Suppressor macrophage treated with lipopolysaccharide for 4 hours (primary cell): Measurements from ENCODE around the gene INTS6L.

Experiments used
- DNase-seq: peaks from one replicate; pipeline ENCODE4 v3.0.0-alpha.2; 2020

Gene INTS6L

GRCh38 chrX:135520553-135521404 is at the start of gene INTS6L:
INTS6L (plus strand) TSS chrX:135520660; CDS start chrX:135520993, 333 bp downstream.
- DNase-seq: peak; percentile 82

GRCh38 chrX:135476378-135476777 is 44.1 kb upstream of the INTS6L start:
- no peak for DNase-seq

GRCh38 chrX:135477576-135477975 is 42.9 kb upstream of the INTS6L start:
- peak; percentile 27 for DNase-seq

- DNase-seq: no peak
Observed at GRCh38 chrX:135480076-135480475, 40.4 kb upstream of the INTS6L start.

GRCh38 chrX:135481696-135482179 is 38.7 kb upstream of the INTS6L start:
- no peak for DNase-seq

GRCh38 chrX:135484641-135485289 is 35.7 kb upstream of the INTS6L start:
- peak; percentile 33 for DNase-seq

- DNase-seq: no peak
Observed at GRCh38 chrX:135489542-135489941, 30.9 kb upstream of the INTS6L start.

GRCh38 chrX:135490979-135491514 is 29.4 kb upstream of the INTS6L start:
- DNase-seq: no peak

- DNase-seq: no peak
Observed at GRCh38 chrX:135494453-135494852, 26.0 kb upstream of the INTS6L start.

- DNase-seq: no peak
Observed at GRCh38 chrX:135497736-135498135, 22.7 kb upstream of the INTS6L start.

- no peak for DNase-seq
Observed at GRCh38 chrX:135498236-135498635, 22.2 kb upstream of the INTS6L start.

GRCh38 chrX:135505351-135505750 is 15.1 kb upstream of the INTS6L start:
- DNase-seq: no peak

- DNase-seq: no peak
Observed at GRCh38 chrX:135509885-135510284, 10.6 kb upstream of the INTS6L start.

GRCh38 chrX:135512508-135513129 is 7.8 kb upstream of the INTS6L start:
- no peak for DNase-seq

GRCh38 chrX:135513130-135513515 is 7.3 kb upstream of the INTS6L start:
- DNase-seq: no peak

GRCh38 chrX:135516376-135516775 is 4.1 kb upstream of the INTS6L start:
- peak; percentile 31 for DNase-seq

- DNase-seq: no peak
Observed at GRCh38 chrX:135518161-135518560, 2.3 kb upstream of the INTS6L start.

- DNase-seq: no peak
Observed at GRCh38 chrX:135520022-135520552, 373 bp upstream of the INTS6L start.

GRCh38 chrX:135521405-135522131 is 1.1 kb downstream of the INTS6L start:
- peak; percentile 86 for DNase-seq

- no peak for DNase-seq
Observed at GRCh38 chrX:135522132-135522530, 1.7 kb downstream of the INTS6L start.

GRCh38 chrX:135522878-135523693 is 2.6 kb downstream of the INTS6L start:
- no peak for DNase-seq
